Measurements from ENCODE around the gene DECR2.

DNA sequence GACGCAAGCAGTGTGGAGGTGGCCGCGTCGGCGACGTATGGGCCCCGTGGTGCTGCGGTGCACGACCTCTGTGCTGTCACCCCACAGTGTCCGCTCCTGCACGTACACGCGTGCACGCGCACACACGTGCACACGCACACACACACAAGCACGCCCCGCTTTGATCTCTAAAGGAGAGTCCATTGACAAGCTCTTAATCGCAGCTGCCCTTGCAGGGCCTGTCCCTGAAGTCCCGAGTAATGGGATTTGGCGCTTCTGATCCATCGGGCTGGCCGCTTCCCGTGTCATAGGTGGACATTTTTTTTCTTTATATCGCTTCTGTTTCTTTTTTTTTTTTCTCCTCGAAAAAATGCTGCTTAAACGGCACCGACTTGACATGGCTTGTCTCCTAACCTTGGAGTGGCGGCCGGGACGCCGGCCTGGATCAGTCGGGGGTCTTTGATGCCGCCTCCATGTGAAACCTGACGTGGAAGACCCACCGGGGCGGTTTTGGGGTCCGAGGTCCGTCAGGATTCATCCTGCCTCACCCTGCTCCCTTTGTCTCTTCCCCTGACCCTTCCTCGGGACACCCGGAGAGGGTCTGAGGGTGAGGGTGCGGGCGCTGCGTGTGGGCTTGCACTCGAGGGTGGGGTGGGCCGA, 40.9 kb upstream of the DECR2 start:
- no peak for TF ChIP-seq ZZZ3 (CRISPR knock-in tag; IDR thresholded peaks at IDR 0.05; ENCODE audit: borderline replicate concordance)
- no peak for TF ChIP-seq GTF2F1 (IDR thresholded peaks at IDR 0.05; ENCODE audit: low read length)
- no peak for TF ChIP-seq MAFK (conservative IDR thresholded peaks at IDR 0.05 in 1 of 2, IDR thresholded peaks at IDR 0.05 in 1 of 2; ENCODE audit: low read length in 2 of 2)
- no peak for TF ChIP-seq PCBP1 (IDR thresholded peaks at IDR 0.05; ENCODE audit: borderline replicate concordance, low read depth, low read length)

Data from HepG2 (cell line).